ENCODE measurements around the gene LRRC7. TPM values are rescaled to one million over a fixed set of nuclear protein-coding genes. Genes with fewer than 3 reads are reported as not detected.
"Not testable (repeated sequence)": the region's sequence is repeated elsewhere in the genome, so short reads cannot be mapped to it uniquely, and the experiment has no call there.

The LRRC7 gene
- total RNA-seq, 6 experiments from 2014 or later = 0.09 to 0.33 (median 0.23) TPM

- H3K4me3 Mint-ChIP-seq = no peak overlapping the region
- no peaks in the 10 kb centered on the region for H3K4me1 Mint-ChIP-seq (ENCODE audit: low read depth)
- H3K27me3 Mint-ChIP-seq (ENCODE audit: insufficient read depth) = no peaks in the 10 kb centered on the region; the same call in none of the 2 replicates
- no peak for DNase-seq
- peaks cover 17% of the 10 kb centered on the region for H3K9me3 Mint-ChIP-seq
- TF ChIP-seq CTCF (IDR thresholded peaks at IDR 0.05) = no peak
- peaks cover 4% of the 10 kb centered on the region; the same call in 1 of the 2 replicates for H3K36me3 Mint-ChIP-seq (ENCODE audit: low read depth)
- H3K27ac Mint-ChIP-seq = no peak overlapping the region
These were observed 379.2 kb downstream of the LRRC7 start for GRCh38 chr1:69946935-69947334.

GRCh38 chr1:69947837-69948236 is 380.1 kb downstream of the LRRC7 start:
- DNase-seq = no peak
- no peaks in the 10 kb centered on the region; the same call in none of the 2 replicates for H3K27me3 Mint-ChIP-seq (ENCODE audit: insufficient read depth)
- H3K27ac Mint-ChIP-seq = no peak overlapping the region
- H3K4me1 Mint-ChIP-seq (ENCODE audit: low read depth) = no peaks in the 10 kb centered on the region
- TF ChIP-seq CTCF (IDR thresholded peaks at IDR 0.05) = no peak
- H3K36me3 Mint-ChIP-seq (ENCODE audit: low read depth) = peaks cover 4% of the 10 kb centered on the region; the same call in 1 of the 2 replicates
- H3K4me3 Mint-ChIP-seq = no peak overlapping the region
- H3K9me3 Mint-ChIP-seq = peaks cover 17% of the 10 kb centered on the region

- Mint-ChIP-seq H3K27me3 (ENCODE audit: insufficient read depth) (no peaks in the 10 kb centered on the region; the same call in 1 of the 2 replicates), H3K4me3 (no peak overlapping the region), H3K27ac (no peak overlapping the region), H3K36me3 (ENCODE audit: low read depth) (0 out of 2 replicates have a peak, but pooled peaks cover 5% of the 10 kb centered on the region), H3K4me1 (ENCODE audit: low read depth) (no peaks in the 10 kb centered on the region), H3K9me3 (peaks cover 5% of the 10 kb centered on the region)
- TF ChIP-seq CTCF (IDR thresholded peaks at IDR 0.05) = no peak
- no peak for DNase-seq
These were observed 385.0 kb downstream of the LRRC7 start for GRCh38 chr1:69952676-69953075.

GRCh38 chr1:69962452-69962851 is 394.7 kb downstream of the LRRC7 start:
- H3K27ac Mint-ChIP-seq; H3K4me1 Mint-ChIP-seq (ENCODE audit: low read depth); H3K36me3 Mint-ChIP-seq (ENCODE audit: low read depth); DNase-seq; H3K27me3 Mint-ChIP-seq (ENCODE audit: insufficient read depth); H3K4me3 Mint-ChIP-seq: not testable (repeated sequence)
- H3K9me3 Mint-ChIP-seq = peaks cover 13% of the 10 kb centered on the region

GRCh38 chr1:69967245-69967766 is 399.6 kb downstream of the LRRC7 start:
- H3K4me3 Mint-ChIP-seq = no peak overlapping the region
- peak; percentile 24 for DNase-seq
- TF ChIP-seq CTCF (IDR thresholded peaks at IDR 0.05) = no peak
- peaks cover 7% of the 10 kb centered on the region; the same call in 1 of the 2 replicates for H3K4me1 Mint-ChIP-seq (ENCODE audit: low read depth)
- no peaks in the 10 kb centered on the region; the same call in 1 of the 2 replicates for H3K27me3 Mint-ChIP-seq (ENCODE audit: insufficient read depth)
- no peak overlapping the region for H3K27ac Mint-ChIP-seq
- H3K36me3 Mint-ChIP-seq (ENCODE audit: low read depth) = peaks cover 3% of the 10 kb centered on the region; the same call in 1 of the 2 replicates
- peaks cover 24% of the 10 kb centered on the region for H3K9me3 Mint-ChIP-seq

GRCh38 chr1:69976896-69977295 is 409.2 kb downstream of the LRRC7 start:
- no peak overlapping the region for H3K27ac Mint-ChIP-seq

More at GRCh38 chr1:69976896-69977295, 409.2 kb downstream of the LRRC7 start:
- peaks cover 6% of the 10 kb centered on the region; the same call in 1 of the 2 replicates for H3K4me1 Mint-ChIP-seq (ENCODE audit: low read depth)
- no peak overlapping the region for H3K4me3 Mint-ChIP-seq
- H3K9me3 Mint-ChIP-seq = no peaks in the 10 kb centered on the region; the same call in 1 of the 2 replicates
- no peaks in the 10 kb centered on the region for H3K27me3 Mint-ChIP-seq (ENCODE audit: insufficient read depth)
- H3K36me3 Mint-ChIP-seq (ENCODE audit: low read depth) = no peaks in the 10 kb centered on the region
- DNase-seq = no peak
- TF ChIP-seq CTCF (IDR thresholded peaks at IDR 0.05) = no peak
